NCI-H82 treated with DMSO at 0.1 percent for 48 hours (cell line): Measurements from ENCODE around the gene CRHR1.

Experiments used
- DNase-seq: peaks from one replicate; lab custom pipeline; 2025; ENCODE audit not compliant: unreplicated experiment; lab: John Stamatoyannopoulos, UW

CRHR1 gene

GRCh38 chr17:45787044-45787443, 2.9 kb downstream of the CRHR1 start:
- peak; percentile 62 for DNase-seq

- DNase-seq = no peak
Measured at GRCh38 chr17:45787656-45788055, 3.5 kb downstream of the CRHR1 start.

- no peak for DNase-seq
Measured at GRCh38 chr17:45788057-45788456, 3.9 kb downstream of the CRHR1 start.

- DNase-seq = peak; percentile 63
Measured at GRCh38 chr17:45789874-45790273, 5.8 kb downstream of the CRHR1 start.

GRCh38 chr17:45790296-45790922, 6.3 kb downstream of the CRHR1 start:
- DNase-seq = no peak

- DNase-seq = no peak
Measured at GRCh38 chr17:45791041-45791582, 7.0 kb downstream of the CRHR1 start.

- DNase-seq = no peak
Measured at GRCh38 chr17:45791935-45792334, 7.8 kb downstream of the CRHR1 start.

- no peak for DNase-seq
Measured at GRCh38 chr17:45792437-45792836, 8.3 kb downstream of the CRHR1 start.

GRCh38 chr17:45792995-45793755, 9.1 kb downstream of the CRHR1 start:
- peak; percentile 9 for DNase-seq

GRCh38 chr17:45793999-45794540, 9.9 kb downstream of the CRHR1 start:
- no peak for DNase-seq

GRCh38 chr17:45794840-45795239, 10.7 kb downstream of the CRHR1 start:
- DNase-seq = no peak

GRCh38 chr17:45800816-45801215, 16.7 kb downstream of the CRHR1 start:
- no peak for DNase-seq

- peak; percentile 12 for DNase-seq
Measured at GRCh38 chr17:45801421-45801820, 17.3 kb downstream of the CRHR1 start.

GRCh38 chr17:45808845-45809244, 24.7 kb downstream of the CRHR1 start:
- DNase-seq = no peak

- peak; percentile 85 for DNase-seq
Measured at GRCh38 chr17:45809499-45809898, 25.4 kb downstream of the CRHR1 start.

GRCh38 chr17:45812102-45812501, 28.0 kb downstream of the CRHR1 start:
- DNase-seq = peak; percentile 57

GRCh38 chr17:45813048-45813725, 29.1 kb downstream of the CRHR1 start:
- DNase-seq = peak; percentile 33

GRCh38 chr17:45814622-45815606, 30.8 kb downstream of the CRHR1 start:
- DNase-seq = no peak

GRCh38 chr17:45815752-45816151, 31.6 kb downstream of the CRHR1 start:
- DNase-seq = no peak

- no peak for DNase-seq
Measured at GRCh38 chr17:45818041-45818440, 33.9 kb downstream of the CRHR1 start.
